ENCODE measurements around the gene TCP1. TPM values are rescaled to one million over a fixed set of nuclear protein-coding genes. Genes with fewer than 3 reads are reported as not detected.

The TCP1 gene
- total RNA-seq, 1 experiment from 2014 or later: 340 TPM

DNA sequence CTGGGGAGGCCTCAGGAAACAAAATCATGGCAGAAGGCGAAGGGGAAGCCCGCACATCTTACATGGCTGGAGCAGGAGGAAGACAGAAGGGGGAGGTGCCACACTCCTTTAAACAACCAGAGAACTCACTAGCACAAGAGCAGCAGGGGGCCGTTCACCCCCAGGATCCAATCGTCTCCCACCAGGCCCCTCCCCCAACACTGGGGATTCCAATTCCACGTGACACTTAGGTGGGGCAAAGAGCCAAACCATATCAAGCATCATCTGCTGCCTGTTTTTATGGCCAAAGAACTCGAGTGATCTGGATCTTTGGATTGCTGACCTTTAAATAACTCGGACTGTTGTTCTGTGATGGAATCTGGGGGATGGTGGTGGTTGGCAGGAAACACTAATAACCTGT is 38.7 kb upstream of the TCP1 start:
- TF ChIP-seq TCF7L2 (IDR thresholded peaks at IDR 0.05; ENCODE audit: low read depth, low read length) (no peak), SIN3A (IDR thresholded peaks at IDR 0.05; ENCODE audit: borderline replicate concordance, insufficient read depth, low read depth, low read length) (no peak), POLR2AphosphoS5 (IDR thresholded peaks at IDR 0.05; ENCODE audit: low read depth, low read length) (no peak)
- TF ChIP-seq, protein P1, sequence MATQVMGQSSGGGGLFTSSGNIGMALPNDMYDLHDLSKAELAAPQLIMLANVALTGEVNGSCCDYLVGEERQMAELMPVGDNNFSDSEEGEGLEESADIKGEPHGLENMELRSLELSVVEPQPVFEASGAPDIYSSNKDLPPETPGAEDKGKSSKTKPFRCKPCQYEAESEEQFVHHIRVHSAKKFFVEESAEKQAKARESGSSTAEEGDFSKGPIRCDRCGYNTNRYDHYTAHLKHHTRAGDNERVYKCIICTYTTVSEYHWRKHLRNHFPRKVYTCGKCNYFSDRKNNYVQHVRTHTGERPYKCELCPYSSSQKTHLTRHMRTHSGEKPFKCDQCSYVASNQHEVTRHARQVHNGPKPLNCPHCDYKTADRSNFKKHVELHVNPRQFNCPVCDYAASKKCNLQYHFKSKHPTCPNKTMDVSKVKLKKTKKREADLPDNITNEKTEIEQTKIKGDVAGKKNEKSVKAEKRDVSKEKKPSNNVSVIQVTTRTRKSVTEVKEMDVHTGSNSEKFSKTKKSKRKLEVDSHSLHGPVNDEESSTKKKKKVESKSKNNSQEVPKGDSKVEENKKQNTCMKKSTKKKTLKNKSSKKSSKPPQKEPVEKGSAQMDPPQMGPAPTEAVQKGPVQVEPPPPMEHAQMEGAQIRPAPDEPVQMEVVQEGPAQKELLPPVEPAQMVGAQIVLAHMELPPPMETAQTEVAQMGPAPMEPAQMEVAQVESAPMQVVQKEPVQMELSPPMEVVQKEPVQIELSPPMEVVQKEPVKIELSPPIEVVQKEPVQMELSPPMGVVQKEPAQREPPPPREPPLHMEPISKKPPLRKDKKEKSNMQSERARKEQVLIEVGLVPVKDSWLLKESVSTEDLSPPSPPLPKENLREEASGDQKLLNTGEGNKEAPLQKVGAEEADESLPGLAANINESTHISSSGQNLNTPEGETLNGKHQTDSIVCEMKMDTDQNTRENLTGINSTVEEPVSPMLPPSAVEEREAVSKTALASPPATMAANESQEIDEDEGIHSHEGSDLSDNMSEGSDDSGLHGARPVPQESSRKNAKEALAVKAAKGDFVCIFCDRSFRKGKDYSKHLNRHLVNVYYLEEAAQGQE (IDR thresholded peaks at IDR 0.05; ENCODE audit: insufficient read depth in 1 of 2, low read depth in 2 of 2, low read length in 1 of 2): no peak
- TF ChIP-seq, protein P2, sequence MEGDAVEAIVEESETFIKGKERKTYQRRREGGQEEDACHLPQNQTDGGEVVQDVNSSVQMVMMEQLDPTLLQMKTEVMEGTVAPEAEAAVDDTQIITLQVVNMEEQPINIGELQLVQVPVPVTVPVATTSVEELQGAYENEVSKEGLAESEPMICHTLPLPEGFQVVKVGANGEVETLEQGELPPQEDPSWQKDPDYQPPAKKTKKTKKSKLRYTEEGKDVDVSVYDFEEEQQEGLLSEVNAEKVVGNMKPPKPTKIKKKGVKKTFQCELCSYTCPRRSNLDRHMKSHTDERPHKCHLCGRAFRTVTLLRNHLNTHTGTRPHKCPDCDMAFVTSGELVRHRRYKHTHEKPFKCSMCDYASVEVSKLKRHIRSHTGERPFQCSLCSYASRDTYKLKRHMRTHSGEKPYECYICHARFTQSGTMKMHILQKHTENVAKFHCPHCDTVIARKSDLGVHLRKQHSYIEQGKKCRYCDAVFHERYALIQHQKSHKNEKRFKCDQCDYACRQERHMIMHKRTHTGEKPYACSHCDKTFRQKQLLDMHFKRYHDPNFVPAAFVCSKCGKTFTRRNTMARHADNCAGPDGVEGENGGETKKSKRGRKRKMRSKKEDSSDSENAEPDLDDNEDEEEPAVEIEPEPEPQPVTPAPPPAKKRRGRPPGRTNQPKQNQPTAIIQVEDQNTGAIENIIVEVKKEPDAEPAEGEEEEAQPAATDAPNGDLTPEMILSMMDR (IDR thresholded peaks at IDR 0.05): no peak

DNA sequence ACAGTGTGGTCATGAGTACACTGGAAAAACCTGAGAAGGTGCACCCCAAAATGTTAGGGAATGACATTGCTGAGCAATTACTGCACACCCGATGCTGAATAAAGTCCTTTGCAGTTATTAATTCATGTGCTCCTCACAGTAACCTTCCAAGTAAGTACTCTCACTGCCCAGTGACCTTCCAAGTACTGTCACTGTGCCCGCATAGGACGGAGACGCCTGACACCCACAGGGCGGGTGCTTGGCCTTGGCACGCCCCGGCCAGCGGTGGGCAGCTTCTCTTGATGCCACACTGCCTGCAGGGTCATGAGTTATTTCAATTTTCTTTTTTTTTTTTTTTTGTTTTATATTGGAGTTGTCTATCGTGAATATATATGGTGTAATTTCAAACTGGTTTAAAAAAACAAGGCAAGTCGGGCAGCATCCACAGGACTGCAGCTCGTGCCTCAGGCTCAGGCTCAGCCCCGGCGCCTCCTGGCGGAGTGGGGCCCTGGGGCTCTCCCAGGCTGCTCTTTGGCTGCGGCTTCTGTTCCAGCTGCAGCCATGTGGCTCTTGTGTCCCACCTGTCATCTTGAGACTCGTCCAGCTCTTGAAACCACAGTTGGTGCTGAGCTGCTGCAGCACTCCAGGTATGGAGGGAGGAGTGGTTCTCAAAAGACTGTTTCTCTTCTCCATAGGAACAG is 37.7 kb upstream of the TCP1 start:
- Histone ChIP-seq H3K36me3 (ENCODE audit: control insufficient read depth, insufficient read depth, low read length) (no peaks in the 10 kb centered on the region), H3K9me3 (ENCODE audit: control insufficient read depth, insufficient read depth, low read depth, low read length) (no peaks in the 10 kb centered on the region), H3K27ac (ENCODE audit: low read length) (no peak overlapping the region), H3K4me1 (ENCODE audit: control insufficient read depth, insufficient read depth, low read length) (no peaks in the 10 kb centered on the region), H3K27me3 (ENCODE audit: control insufficient read depth, insufficient read depth, low read length) (no peaks in the 10 kb centered on the region; the same call in 1 of the 2 replicates), H3K4me3 (ENCODE audit: low read depth in 2 of 2, low read length in 2 of 2) (no peak overlapping the region)
- ATAC-seq: no peak
- intact Hi-C loops (cut with micrococcal nuclease; ENCODE audit: unreplicated experiment) (no loop called here), in situ Hi-C loops (cut with HindIII; ENCODE audit: low pct_unique_long_range_greater_than_20kb, low sequenced_read_pairs) (no loop called here)
- no TSS peak for BruUV-seq (replicated peaks)
- ChIA-PET POLR2A (no interaction called here), CTCF (no interaction called here)
- TF ChIP-seq TCF7L2 (IDR thresholded peaks at IDR 0.05; ENCODE audit: low read depth, low read length): no peak
- DNase-seq (ENCODE audit: low read depth, low spot score): no peak

More for the DNA sequence above, 38.7 kb upstream of the TCP1 start:
- no peaks in the 10 kb centered on the region for H3K9me3 ChIP-seq (ENCODE audit: control insufficient read depth, insufficient read depth, low read depth, low read length)
- no peaks in the 10 kb centered on the region for H3K36me3 ChIP-seq (ENCODE audit: control insufficient read depth, insufficient read depth, low read length)
- no peaks in the 10 kb centered on the region; the same call in none of the 2 replicates for H3K27me3 ChIP-seq (ENCODE audit: control insufficient read depth, insufficient read depth, low read length)
- ChIA-PET CTCF (no interaction called here), POLR2A (no interaction called here)
- ATAC-seq: no peak
- H3K27ac ChIP-seq (ENCODE audit: low read length): no peak overlapping the region
- H3K4me3 ChIP-seq (ENCODE audit: low read depth in 2 of 2, low read length in 2 of 2): no peak overlapping the region
- H3K4me1 ChIP-seq (ENCODE audit: control insufficient read depth, insufficient read depth, low read length): no peaks in the 10 kb centered on the region
- intact Hi-C loops (cut with micrococcal nuclease; ENCODE audit: unreplicated experiment) (no loop called here), in situ Hi-C loops (cut with HindIII; ENCODE audit: low pct_unique_long_range_greater_than_20kb, low sequenced_read_pairs) (no loop called here)
- DNase-seq (ENCODE audit: low read depth, low spot score): no peak
- no TSS peak for BruUV-seq (replicated peaks)

DNA sequence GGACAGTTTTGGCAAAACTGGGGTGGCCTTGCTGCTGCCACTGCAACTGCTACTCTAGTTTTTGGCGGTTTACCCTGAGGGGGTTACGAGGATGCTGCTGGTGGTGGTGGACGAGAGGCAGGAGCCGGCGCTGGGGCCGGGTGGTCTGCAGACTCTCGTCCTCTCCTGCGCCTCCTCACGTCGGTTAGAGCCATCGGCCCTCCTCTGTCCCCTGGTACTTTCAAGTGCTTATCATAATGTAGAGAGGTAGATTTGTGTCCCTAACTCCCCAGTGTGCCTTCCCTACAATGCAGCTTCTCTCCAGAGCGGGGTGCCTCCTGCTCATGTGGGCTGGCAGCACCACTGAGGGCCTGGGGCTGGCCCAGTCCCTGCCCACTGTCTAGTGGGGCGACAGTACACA is 36.6 kb upstream of the TCP1 start:
- Histone ChIP-seq H3K4me3 (ENCODE audit: low read depth in 2 of 2, low read length in 2 of 2) (no peak overlapping the region), H3K27ac (ENCODE audit: low read length) (no peak overlapping the region), H3K4me1 (ENCODE audit: control insufficient read depth, insufficient read depth, low read length) (no peaks in the 10 kb centered on the region), H3K9me3 (ENCODE audit: control insufficient read depth, insufficient read depth, low read depth, low read length) (no peaks in the 10 kb centered on the region), H3K36me3 (ENCODE audit: control insufficient read depth, insufficient read depth, low read length) (no peaks in the 10 kb centered on the region), H3K27me3 (ENCODE audit: control insufficient read depth, insufficient read depth, low read length) (no peaks in the 10 kb centered on the region; the same call in 1 of the 2 replicates)
- DNase-seq (ENCODE audit: low read depth, low spot score): no peak
- intact Hi-C loops (cut with micrococcal nuclease; ENCODE audit: unreplicated experiment): no loop called here
- in situ Hi-C loops (cut with HindIII; ENCODE audit: low pct_unique_long_range_greater_than_20kb, low sequenced_read_pairs): no loop called here
- POLR2A ChIA-PET: no interaction called here
- CTCF ChIA-PET: no interaction called here
- ATAC-seq: no peak
- BruUV-seq (replicated peaks): no TSS peak
- TF ChIP-seq, protein P1 (IDR thresholded peaks at IDR 0.05; ENCODE audit: insufficient read depth in 1 of 2, low read depth in 2 of 2, low read length in 1 of 2): no peak
- no peak for TF ChIP-seq TCF7L2 (IDR thresholded peaks at IDR 0.05; ENCODE audit: low read depth, low read length)
- TF ChIP-seq, protein P2 (IDR thresholded peaks at IDR 0.05): no peak
- TF ChIP-seq POLR2AphosphoS5 (IDR thresholded peaks at IDR 0.05; ENCODE audit: low read depth, low read length): no peak
- TF ChIP-seq SIN3A (IDR thresholded peaks at IDR 0.05; ENCODE audit: borderline replicate concordance, insufficient read depth, low read depth, low read length): no peak
